Fibroblast of peridontal ligament (primary cell): ENCODE measurements around the gene UBE2F.

Experiments
- DNase-seq: peaks from one replicate; pipeline ENCODE4 v3.0.0-alpha.2; 2010; ENCODE audit errors: extremely low read depth

The UBE2F gene, protein sequence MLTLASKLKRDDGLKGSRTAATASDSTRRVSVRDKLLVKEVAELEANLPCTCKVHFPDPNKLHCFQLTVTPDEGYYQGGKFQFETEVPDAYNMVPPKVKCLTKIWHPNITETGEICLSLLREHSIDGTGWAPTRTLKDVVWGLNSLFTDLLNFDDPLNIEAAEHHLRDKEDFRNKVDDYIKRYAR

DNA sequence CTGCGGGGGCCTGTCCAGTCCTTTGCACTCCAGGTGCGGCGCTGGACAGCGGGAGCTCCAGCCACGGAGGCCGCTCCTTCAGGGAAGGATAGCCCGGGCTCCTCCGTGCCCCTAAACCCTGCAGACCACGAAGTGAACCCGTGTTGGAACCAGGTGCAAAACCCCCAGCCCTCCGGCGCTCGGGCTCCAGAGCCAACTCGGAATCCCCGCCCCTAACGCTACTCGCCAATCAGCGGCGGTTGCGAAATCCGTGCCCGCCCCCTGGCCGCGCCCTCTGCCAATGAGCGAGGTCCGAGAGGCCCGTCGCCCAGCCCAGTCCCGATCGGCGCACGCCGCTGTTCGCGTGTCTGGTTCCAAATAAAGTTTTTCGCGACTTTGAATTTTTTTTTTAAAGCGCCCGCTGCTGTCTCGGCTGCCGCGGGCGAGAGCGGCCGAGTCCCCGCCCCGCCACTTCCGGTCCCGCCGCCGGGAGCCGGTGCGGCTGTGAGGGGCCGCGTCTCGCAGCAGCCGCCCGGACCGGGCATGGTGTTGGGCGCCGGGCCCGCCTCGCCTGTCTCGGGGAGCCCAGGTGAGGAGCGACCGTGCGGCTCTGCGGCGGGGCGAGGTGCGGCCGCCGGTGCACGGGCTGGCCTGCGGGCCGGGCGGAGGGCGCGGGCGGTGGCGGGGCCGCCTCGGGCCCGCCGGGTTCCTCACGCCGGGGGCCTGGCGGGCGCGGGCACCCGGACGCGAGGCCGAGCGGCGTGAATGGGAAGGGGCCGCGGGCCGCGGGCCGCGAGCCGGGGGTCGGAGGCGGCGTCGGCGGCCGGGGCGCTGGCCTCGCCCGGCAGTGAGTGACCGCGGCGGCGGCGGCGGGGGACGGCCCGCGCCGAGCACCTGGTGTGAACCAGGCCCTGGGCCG is at the start of gene UBE2F:
Gene UBE2F, plus strand, starts transcription at position 450 of the 898 bp plus-strand sequence. CDS start 6,094 bp downstream, outside the sequence.
- DNase-seq, result peak; percentile 95

DNA sequence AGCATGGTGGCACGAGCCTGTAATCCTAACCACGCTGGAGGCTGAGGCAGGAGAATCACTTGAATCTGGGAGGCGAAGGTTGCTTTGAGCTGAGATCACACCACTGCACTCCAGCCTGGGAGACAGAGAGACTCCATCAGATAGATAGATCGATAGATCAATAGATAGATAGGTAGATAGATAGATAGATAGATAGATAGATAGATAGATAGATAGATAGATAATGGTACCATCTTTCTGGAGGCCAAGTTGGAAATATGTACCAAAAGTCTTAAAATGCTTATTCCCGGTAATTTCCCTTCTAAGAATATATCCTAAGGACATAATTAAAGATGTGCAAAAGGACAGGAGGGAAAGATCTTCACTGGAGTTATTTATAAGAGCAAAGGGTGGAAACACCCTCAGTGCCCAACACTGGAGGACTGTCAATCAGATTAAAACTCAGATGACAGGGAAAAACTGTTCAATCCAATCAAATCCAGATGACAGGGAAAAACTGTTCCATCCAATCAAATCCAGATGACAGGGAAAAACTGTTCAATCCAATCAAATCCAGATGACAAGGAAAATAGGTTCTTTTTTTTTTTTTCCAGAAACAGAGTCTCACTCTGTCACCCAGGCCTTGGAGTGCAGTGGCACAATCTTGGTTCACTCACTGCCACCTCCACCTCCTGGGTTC is 49.0 kb upstream of the UBE2F start:
- DNase-seq, result peak; percentile 38

DNA sequence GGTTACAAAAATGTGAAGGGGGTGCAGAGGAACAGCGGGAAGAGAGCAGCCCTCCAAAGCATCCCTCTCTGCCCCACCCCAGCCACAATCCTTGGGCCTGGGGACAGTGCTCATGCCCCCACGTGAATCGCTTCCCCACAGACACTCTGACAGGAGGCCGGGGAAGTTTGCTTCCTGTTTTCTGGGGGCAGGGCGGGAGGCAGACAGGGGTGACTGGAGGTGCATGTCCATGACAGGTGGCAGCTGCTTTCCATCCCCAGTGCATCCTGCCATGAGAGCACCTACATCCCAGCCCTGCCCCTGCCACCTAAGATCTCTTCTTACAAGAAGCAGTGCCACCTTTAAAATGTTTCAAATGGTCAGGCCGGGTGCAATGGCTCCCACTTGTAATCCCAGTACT is 47.2 kb upstream of the UBE2F start:
- DNase-seq, result no peak

DNA sequence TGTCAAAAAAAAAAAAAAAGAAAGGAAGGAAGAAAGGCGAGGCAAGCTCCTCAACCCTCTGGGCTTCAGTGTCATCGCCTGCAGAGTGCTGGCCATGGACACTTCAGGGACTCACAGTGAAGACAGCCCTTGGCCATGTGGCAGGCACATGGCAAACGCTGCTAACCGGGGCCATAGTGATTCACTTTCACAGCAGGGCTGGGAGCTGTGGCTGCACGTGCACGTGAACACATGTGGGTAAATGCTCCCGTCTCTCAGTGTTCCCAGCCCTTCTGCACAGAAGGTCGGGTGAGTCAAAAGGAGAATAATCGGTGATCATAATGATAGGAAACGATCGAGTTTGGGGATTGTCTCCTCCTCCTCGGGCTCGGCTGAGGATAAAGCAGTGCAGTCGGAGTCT is 46.1 kb upstream of the UBE2F start:
- DNase-seq, result no peak

DNA sequence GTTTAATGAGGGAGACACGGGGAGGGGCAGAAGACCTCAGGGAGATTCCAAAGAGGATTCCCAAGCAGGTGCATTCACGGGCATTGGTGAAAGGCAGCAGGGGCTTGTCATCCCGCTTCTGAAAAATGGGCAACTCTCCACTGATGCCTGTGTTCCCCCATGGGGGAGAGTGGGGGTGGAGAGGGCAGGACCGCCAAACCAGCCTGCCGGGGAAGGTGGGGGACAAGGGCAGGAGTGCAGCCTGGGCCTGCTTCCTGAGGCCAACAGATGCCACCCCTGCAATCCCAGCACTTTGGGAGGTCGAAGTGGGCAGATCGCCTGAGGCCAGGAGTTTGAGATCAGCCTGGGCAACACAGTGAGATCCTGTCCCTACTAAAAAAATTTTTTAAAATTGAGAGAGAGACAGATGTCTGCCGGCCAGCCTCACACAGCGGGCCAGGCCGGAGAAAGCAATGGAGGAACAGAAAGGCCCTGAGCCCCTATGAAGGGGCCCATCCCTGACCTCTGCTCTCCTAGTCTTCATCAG is 44.8 kb upstream of the UBE2F start:
- no peak for DNase-seq

DNA sequence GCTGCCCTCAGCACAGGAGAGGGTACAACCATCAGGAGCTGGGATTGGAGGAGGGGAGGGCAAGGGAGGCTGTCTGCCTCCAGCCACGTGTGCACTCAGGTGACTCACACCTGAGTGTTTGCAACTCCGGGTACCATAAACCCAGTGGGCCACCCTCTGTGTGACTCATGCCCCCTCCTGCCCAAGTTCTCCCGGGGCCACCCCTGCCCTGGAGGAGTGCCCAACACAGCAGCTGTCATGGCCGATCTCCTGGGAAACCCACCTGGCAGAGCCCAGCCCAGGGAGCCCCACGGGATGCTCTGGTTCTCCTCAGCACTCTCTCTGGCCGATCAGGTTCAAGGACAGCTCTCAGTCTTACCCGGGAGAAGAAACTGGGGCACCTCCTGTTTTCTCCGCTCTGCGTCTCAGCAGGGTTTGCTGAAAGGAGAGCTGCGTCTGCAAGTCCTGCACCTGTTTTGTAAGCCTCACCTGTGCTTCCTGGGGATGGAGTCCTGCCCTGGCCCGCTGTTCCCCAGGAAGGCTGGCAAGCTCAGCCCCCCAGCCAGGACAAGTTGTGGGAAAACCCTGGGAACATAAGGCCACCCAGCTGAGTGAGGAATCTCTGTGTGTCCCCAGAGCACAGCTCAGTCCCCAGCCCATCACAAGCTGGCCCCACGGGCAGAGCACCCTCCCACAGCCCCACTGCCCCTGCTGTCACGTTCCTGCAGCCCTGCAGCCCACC is 44.0 kb upstream of the UBE2F start:
- DNase-seq, result no peak

DNA sequence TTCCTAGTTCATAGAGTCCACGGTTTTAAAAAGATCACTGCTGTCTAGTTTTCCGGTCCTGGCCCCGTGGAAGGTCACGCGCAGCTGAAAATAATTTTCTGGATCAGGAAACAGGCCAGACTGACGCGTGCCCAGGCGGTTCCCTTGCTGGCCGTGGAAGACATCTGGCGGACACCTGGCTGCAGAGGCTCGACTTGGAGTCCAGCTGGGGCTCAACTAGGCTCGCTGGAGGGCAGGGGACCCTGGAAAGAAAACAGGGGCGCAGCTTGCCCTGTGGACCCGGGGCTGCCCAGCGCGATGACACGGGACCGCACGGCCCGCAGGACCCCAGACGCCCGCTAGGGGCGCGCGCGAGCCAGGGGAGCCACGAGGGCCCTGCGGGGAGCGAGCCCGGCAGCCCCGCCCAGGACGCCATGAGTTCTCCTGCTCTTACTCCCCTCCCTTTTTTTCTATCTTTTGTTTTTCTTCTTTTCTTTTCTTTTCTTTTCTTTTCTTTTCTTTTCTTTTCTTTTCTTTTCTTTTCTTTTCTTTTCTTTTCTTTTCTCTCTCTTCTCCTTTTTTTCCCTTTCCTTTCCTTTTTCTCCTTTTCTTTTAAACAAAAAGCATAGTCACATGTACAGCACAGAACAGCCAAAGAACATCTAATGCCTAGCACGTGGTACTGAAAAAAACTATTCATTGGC is 43.2 kb upstream of the UBE2F start:
- DNase-seq, result peak; percentile 73

DNA sequence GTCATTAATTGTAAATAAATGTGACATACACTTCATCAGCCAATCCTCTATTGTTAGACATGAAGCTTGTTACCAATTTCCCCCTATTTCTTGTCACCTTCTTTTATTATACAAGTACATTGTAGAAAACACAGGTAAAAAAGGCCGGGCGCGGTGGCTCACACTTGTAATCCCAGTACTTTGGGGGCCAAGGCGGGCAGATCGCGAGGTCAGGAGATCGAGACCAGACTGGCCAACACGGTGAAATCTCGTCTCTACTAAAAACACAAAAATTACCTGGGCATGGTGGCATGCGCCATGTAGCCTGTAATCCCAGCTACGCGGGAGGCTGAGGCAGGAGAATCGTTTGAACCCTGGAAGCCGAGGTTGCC is 42.7 kb upstream of the UBE2F start:
- DNase-seq, result no peak

DNA sequence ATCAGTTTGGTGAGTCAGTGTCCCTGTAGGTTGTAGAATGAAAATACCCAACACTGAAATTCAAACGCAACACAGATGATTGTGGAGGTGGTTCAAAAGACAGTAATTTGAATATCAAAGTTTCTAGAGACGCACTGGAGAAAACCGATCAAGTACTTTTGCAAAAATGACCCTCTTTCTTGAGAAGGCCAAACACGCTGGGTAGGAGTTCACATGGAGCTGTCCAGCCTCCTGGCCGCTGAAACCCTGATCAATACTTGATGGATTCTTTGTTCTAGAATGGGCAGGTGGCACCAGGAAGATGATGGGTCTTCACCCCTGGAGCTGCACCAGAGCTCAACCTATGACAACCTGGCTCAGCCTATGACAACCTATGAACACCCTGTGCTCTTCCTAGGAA is 39.7 kb upstream of the UBE2F start:
- DNase-seq, result no peak

DNA sequence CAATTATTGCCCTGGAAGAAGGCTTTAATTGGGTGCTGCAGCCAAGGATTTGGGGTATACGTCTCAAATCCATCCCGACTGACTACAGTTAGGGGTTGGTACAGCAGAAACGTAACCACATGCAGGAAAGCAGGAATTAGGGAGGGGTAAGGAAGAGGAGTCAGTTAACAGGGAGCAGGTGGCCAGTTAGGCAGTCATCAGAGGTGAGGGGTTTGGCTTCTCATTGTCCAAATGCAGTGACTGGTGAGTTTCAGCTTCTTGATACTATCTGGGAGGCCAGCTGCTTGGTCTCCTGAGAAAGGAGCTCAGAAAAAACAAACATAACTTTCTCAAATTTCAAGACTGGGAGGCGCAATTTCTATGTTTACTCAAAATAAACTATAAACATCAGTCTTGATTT is 38.8 kb upstream of the UBE2F start:
- no peak for DNase-seq

DNA sequence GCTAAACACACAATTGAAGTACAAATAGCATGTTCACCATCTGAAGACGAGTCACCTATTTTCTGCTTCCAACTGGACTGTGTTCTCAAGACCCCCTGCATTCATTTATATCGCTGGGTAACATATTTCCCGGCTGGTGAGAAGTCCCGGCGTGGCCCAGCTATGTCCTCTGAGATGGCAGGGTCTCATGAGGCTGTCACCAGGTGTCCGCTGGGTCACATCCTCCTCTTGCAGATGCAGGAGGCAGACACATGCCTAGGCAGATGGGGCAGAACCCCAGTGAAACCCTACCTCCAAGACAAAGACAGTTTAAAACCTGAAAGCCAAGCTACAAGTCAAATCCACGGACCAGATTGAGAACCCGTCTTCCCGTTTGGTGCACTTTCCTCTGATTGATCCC is 36.8 kb upstream of the UBE2F start:
- no peak for DNase-seq

DNA sequence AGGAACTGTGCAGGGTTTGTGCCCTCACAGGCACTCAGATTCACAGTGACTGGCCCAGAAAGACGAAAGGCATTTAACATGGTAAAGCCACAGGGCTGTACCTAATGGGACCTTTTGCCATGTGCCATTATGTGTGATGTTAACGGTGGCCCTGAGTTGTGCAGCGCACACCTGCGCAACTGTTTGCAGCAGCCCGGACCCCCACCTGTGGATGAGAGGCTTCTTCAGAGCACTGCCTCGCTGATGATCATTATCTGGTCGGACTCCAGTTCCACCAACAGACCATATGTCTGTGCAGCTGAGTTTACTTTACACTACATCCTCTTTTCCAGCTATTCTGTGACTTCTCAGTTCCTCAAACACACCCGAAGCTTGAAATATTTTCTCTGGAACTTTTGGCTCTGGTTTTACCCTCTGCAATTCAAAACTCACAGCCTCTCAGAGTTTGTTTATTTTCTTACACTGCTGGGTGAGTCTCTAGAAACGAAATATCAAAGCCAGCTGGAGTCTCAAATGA is 35.6 kb upstream of the UBE2F start:
- DNase-seq, result peak; percentile 94

DNA sequence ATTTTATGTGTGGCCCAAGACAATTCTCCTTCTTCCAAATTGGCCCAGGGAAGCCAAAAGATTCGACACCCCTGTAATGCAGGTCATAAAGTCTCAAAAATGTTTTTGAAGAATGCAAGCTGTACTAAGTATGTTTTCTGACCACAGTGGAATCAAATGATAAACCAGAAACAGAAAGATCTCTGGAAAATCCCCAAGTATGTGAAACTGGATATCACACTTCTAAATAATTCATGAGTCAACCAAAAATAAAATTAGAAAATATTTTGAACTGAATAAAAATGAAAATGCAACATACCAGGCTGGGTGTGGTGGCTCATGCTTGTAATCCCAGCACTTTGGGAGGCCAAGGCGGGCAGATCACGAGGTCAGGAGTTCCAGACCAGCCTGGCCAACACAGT is 34.1 kb upstream of the UBE2F start:
- DNase-seq, result peak; percentile 99

DNA sequence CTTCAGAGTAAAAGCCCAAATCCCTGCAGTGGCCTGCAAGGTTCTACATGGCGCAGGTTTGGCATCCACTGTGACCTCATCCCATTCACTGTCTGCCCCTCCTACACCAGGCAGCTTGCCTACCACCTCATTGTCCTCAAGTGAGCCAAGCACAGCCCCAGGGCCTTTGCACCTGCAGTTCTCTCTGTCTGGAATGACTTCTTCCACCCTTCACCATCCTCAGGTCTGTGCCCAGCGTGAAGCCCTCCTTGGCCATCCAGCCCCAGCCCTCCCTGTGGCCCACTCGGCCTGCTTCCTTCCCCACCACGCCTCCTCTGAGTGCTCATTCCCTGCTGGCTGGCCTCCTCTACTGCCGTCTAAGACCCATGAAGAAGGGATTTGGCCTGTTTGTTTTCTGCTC is 32.6 kb upstream of the UBE2F start:
- DNase-seq, result no peak

DNA sequence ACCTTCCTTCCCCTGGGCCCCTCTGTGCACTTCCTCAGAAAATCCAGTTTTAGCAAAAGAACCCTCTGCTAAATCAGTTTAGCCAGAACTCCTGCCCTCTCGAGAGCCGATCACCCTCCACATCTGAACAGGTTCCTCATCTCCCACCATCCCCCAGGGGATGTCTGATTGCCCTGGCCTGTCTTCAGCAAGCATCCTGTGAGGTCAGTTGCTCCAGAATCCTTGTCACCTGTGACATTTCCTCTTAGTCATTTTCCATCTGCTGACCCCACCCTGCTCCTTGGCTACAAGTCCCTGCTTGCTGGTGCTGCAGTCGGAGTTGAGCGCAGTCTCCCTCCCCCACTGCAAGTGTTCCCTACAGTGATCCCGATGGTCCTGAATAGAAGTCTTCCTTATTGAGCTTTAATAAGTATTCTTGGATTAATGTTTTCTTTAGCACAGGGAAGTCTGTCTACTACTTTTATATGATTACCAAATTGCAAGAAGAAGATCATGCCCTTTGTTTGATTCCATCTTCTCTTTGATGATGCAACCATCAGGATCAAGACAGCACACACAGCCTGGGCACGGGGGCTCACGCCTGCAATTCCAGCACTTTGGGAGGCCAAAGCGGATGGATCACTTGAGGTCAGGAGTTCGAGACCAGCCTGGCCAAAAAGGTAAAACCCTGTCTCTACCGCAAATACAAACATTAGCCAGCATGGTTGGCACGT is 30.9 kb upstream of the UBE2F start:
- no peak for DNase-seq

DNA sequence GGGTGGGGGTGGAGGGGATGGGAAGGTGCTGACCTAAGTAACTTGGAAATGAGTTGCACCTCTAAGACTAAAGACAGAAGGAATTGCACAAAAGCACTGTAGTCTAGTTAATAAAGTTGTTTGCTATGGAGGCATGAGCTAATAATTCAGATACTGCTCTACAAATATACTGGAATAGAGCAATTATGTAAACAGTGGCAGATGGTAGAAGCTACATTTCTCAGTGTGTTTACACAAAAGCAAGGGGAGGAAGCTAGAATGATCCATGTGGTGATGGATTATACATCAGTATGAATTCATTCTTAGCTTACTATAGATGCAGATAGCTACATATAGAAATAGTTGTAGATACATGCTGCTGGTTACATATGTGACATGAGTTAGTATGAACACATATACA is 27.6 kb upstream of the UBE2F start:
- DNase-seq, result peak; percentile 50

DNA sequence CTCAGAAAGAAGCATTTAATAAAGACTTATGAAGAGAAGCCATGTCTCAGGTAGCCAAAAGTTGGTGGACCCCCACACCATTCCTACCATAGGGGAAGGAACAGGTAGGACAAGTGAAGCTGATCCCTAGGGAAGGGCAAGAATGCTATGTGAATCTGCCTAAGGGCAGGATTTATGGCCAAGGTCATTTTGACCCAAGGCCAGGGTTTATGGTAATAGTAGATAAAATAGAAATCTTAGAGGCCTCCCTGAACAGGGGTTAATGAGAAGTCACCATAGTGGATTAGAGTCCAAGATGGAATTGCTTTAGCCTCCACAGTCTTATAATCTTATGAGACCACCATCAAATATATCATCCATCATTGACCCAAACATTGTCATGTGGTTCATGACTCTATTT is 26.0 kb upstream of the UBE2F start:
- no peak for DNase-seq

DNA sequence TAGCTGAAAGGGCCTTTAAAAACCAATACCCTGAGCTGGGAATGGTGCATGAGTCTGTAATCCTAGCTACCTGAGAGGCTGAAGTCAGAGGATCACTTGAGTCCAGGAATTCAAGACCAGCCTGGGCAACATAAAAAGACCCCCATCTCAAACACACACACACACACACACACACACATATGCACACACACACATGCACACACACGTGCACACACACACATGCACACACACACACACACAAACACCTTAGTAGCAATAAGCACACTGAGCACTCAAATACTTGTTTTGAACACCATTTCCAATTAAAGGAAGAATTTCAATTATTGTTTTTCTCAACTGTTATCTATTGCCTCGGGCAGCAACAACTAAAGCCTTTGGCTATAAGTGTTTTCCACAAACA is 25.6 kb upstream of the UBE2F start:
- DNase-seq, result no peak

DNA sequence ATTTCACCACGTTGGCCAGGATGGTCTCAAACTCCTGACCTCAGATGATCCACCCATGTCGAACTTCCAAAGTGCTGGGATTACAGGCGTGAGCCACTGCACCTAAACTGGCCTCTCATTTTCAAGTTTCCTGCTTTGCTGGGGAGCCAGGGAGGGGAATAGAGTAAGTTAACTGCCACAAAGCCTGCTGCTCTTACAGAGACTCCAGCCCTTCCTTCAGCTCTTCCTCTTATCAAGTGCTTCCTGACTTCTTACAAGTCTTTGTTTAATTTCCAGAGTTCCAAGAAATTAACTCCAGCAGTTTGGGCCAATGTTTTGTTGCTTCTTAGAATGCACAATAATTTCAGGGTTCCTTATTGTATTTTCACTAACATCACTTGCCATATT is 24.3 kb upstream of the UBE2F start:
- no peak for DNase-seq

DNA sequence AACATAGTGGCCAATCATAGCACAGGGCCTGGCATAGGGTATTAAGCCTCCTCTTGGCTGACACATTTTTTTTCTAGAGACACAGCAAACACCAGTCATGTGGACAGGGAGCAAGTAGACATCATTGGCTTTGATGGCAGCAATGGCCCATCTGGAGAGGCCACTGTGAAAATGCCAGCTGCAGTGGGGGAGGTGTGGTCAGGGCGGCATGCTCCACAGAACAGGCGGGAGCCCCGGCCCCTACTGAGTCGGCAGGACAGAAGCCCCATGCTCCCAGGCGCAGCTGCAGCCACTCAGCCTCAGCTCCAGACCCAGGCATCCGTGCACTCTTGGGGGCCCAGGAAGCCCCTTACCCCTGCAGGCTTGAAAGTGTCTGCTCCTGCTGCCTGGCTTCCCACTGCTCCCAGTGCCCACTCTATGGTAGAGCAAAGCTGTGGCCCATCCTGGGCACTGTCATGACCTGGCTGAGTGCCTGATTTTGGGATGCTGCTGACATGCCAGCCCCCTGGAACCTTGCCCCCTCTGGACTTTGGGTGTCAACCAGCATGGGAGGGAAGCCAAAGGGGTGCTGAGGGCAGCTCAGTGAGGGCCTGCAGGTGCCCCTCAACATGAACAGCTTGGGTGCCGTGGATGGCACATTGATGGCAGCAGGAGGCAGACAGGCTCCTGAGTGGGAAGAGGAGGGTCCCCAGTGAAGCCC is 23.3 kb upstream of the UBE2F start:
- DNase-seq, result no peak
